Renal cortex interstitium (tissue), 11 donors: ENCODE data around the gene DNAH6. TPM values are rescaled to one million over a fixed set of nuclear protein-coding genes. Genes with fewer than 3 reads are reported as not detected.
"Not testable (repeated sequence)": the region's sequence is repeated elsewhere in the genome, so short reads cannot be mapped to it uniquely, and the experiment has no call there.

ENCODE experiments used
- DNase-seq, 11 donors: peaks; one replicate each; pipeline ENCODE4 v3.0.0-alpha.2; 2013; ENCODE audit warnings: low read depth in 9 of 11, low spot score in 4 of 11; ENCODE audit errors: extremely low read depth in 1 of 11
- polyA plus RNA-seq, 3 donors: library from polyadenylated mRNA; unstranded; fragments of 120-200 nt; gene quantifications; one replicate each; pipeline ENCODE4 v1.2.1, GENCODE V29; 2013; ENCODE audit not compliant: insufficient read length in 3 of 3

DNAH6 gene
- polyA plus RNA-seq, 3 donors: 1.0 to 2.6 (median 1.9) TPM

DNA sequence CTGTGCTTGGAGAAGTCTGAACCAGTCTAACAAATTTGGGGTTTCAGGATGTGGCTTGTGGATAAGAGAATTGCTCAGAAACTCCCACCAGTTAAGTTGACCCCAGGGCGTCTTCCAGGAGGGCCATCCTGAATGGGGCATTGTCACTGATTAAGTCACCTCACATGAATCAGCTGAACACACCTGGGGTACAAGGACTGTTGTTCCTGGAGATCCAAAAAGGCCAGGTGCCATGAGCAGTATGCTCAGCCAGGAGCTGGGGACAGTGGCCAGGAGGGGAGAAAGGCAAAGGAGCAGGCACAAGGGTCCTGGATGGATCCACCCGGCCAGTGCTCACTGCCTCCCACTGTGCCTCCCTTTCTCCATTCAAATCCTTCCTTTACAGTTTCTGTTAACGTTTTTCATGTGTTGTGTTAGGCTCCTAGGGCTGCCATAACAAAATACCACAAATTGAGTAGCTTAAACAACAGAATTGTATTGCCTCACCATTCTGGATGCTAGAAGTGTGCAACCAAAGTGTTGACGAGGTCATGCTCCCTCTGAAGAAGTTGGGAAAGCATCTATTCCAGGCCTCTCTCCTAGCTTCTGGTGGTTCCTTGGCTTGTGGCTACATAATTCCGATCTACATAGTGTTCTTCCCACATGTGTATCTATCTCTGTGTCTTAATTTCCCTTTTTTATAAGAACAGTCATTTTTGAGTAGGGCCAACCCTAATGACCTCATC, 331.2 kb downstream of the DNAH6 start:
- no peak for DNase-seq

DNA sequence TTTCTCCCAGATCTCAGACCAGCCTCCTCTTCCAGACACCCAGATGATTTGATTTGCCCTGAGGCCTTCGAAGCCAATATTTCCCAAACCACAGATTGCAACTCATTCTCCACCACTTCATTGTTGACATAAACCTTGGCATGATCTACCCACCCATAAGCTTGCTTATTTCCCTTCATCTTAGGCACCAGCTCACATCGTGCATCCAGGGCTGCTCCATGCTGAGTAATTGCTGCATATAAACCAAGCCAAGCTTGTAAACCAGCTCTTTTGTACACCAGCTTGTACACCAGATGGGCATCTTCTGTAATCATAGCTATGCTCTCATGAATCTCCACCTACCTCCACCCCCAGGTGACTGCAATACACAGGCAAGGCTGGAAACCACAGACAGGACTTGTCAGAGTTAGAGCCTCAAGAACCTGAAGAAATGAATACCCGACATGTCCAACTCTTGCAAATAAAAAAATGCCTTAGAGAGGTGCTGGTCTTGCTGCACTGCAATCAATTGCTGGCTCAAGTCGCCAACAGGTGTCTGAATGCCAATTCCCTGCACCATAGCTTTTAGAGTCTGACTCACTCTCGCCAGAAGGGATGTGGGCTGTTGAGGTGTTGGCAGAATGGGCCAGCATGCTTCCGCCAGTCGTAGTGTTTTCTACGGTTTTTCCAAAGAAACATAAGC, 333.1 kb downstream of the DNAH6 start:
- DNase-seq: no peak

DNA sequence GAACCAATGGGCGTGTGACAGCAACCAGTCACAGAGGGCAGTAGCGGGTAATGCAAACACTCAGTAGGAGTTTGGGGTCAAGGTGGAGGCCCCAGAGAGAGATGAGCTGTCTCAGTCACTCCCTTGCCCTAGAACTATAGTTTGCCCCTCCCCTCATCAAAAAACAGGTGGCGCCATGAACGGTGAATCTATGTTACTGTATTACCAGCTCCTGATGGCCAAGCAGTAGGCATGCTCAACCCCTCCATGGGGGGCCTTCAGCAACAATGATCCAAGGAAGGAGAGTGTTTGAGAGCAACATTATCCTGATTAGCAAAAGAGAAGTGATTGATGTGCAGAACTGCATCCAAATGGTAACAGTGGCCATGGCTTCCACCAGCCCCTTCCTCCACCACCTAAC, 334.2 kb downstream of the DNAH6 start:
- DNase-seq: no peak

DNA sequence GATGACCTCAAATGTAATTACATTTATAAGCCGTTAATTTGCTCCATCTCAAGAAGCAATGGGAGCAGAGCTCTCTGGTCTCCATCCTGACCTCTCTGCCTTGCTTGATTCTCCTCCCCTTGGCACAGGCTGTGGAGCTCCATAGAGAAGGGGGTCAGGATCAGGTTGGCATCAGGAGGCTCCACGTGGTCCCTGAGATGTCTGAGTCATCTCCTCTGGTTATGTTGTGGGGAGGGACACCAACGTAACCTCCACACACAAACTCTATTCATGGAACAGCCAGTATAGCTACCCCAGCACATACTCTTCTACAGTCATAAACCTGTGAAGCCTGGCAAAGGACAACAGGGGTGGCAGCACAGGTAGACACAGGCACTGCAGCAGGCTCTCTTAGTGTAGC, 335.6 kb downstream of the DNAH6 start:
- no peak for DNase-seq

DNA sequence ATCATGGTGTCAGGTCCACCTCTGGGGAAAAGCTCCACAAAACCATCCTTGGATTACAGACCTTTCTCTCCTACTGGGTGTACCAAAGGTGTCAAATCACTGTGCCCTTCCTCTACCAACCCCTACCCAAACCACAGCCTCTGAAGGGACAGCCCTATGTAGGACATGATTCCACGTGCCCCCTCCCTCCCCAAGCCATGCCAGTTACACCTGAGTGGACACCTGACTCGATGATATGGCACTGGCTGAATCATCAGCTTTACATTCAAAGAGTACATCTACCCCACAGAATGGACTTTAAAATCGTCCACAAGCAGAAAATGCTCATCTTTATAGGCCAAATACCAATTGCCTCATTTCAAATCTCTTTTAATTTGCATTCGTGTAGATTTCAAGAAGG, 338.6 kb downstream of the DNAH6 start:
- DNase-seq: no peak

DNA sequence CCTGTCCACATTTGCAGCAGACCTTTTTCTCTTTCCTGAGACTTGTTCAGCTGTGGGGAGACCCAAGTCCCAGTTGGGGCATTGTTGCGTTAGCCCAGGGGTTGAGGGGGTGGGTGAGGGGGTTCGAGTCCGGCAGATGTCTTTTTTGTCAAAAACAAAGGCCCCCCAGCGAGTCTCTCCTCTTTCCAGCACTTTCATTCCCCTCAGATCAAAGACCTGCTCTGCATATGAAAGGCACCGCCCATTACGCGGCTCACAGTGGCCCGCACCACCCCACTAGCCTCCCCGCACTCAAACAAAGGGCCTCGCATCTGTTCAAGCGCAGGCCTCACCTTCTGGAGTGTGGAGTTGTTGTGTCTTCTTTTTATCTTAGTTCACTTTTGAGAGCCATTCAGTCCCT, 339.4 kb downstream of the DNAH6 start:
- no peak for DNase-seq

DNA sequence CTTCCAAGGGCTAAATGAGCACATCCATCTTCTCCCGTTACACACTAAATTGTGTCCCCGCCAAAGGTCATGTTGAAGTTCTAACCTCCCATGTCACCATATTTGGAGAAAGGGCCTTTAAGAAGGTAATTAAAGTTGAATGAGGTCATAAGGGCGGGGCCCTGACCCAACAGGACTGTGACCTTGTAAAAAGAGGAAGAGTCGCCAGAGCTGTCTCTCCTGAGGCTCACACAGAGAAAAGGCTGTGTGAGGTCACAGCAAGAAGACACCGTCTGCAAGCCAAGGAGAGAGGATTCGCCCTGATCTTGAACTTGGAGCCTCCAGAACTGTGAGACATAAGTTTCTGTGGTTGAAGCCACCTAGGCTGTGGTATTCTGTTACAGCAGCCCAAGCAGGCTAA, 340.5 kb downstream of the DNAH6 start:
- no peak for DNase-seq

DNA sequence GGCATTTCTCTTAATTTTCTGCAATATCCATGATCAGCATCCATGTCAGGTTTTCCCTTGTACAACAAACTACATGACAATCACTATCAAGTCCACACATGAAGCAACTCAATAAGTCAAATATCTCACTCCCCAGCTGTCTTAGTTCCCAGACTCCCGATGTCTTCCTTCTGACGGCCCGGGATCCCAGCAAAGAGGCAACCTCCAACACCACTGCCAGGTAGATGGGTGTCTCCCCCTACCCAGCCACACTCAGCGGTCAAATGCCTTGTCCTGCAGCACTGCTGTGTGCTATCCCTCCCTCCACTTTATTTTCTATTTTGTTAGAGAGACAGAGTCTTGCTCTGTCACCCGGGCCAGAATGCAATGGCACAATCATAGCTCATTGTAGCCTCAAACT, 341.3 kb downstream of the DNAH6 start:
- no peak for DNase-seq

DNA sequence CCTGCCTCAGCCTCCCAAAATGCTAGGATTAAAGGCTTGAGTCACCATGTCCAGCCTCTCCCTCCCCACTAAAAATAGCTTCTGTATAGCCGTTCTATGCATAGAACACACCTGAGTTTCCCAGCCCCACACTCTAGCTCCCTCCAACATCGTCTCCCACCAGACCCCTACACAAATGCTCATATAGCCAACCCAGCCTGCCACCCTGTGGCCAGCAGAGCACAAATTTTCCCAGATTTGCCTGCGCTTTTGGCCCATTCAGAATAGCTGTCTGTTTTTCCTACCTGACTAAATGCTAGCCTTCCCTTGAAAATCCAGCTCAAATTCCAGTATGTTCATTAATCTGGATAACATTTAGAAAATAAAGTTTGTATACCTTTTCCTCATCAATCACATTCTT, 341.8 kb downstream of the DNAH6 start:
- DNase-seq: no peak

DNA sequence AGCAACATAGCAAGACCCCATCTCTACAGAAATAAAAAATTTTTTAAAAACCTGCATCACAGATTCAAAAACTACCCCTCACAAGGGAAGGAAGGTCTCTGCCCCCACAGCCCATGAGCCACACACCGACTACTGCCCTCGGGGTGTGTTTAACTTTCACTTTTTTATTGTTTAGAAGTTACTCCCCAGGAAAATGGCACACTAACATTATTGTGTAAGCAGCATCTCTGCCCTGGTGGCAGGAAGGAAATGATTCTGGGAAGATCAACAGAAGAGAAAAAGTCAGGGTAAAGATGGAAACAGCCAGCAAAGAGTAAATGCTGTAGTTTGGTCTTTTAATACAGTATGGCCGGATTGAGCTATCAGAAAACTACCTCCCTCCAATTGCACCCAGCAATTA, 342.6 kb downstream of the DNAH6 start:
- no peak for DNase-seq

DNA sequence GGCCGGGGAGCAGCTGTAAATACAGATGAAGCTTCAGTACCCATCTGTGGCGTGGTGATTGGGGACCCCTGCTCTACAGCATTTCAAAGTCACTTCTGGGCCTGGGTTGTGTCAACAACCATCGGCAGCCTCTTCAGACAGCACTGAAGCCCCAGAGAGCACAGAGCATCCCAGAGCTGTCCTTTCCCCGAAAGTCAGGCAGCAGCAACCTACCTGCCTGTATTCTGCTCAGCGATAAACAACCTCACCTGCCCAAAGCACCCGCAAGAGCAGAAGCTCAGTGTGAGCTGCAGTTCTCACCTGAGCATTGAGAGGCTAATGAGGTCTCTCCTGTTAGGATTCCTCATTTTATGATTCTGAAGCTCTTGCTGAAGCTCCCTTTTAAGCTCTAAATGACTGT, 345.2 kb downstream of the DNAH6 start:
- DNase-seq: no peak

DNA sequence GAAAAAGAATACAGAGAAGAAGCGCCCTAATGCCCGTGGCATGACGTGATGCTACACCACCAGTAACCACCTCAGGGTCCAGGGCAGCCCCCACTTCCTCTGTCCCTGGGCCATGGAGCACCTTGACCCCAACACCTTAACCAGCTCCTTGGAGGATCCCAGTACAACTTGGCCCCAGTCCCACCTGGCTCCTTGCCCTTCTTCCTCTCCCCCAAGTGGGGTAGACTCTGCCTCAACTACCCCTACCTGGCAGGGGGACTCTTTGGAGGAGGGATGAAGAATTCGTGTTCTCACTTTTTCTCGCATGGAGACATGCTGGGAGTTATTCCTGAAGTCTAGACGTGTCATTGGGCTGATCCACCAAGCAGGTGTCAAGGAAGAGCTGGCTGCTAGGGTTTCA, 345.7 kb downstream of the DNAH6 start:
- no peak for DNase-seq

DNA sequence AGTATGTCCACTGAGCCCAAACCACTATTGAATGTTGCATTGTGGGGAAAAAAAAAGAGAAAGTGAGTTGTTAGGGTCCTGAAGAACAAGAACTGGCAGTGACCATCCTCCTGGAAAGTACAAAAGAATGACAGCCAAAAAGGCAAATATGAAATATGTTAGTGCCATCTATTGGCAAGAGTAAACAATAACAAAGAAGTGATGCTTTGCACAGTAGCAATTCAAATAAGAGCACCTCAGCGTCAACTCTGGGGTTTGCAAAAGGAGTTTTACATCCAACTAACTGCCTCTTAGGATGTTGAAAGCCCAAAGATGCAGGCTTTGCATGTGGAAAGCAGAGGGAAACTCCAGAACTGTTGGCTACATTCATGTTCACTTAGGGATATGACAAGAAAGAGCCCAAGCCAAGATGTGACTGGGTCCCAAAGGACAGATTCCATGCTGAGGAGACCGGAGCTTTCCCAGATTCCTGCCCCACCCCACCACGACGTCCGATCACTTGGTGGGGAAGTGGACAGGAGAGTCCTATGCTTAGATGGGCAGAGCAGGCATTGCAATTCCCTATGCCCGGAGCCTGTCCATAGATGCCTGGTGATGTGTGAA, 349.0 kb downstream of the DNAH6 start:
- DNase-seq: no peak

DNA sequence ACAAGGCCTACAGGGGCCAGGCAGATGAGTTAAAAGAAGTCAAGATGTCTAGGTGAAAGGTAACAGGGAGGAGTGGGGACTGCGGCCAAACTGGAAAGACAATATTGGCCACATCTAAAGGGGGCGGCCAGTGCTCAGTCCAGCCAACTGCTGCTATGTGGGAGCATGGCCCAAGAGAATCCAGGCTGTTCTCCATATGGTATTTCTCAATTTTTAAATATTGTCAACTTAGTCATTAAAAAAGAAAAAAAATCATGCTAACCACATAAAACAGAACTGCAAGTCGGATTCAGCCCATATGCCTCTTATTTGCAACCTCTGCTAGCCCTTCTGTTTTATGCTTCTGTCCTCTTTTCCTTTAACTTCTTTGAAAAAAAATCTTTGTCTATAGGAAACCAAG, 349.8 kb downstream of the DNAH6 start:
- DNase-seq: no peak

DNA sequence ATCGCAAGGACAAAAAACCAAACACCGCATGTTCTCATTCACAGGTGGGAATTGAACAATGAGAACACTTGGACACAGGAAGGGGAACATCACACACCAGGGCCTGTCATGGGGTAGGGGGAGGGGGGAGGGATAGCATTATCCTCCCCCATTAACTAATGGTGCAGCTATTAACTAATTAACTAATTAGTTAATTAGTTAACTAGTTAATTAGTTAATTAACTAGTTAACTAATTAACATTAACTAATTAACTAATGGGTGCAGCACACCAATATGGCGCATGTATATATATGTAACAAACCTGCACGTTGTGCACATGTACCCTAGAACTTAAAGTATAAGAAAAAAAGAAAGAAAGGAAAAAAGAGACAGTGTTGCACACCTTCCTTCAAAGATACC, 352.0 kb downstream of the DNAH6 start:
- DNase-seq: not testable (repeated sequence)

Other genes with a start within 250 kb of the DNAH6 start
- gene SUCLG1, start 57.2 kb upstream of the DNAH6 start, polyA plus RNA-seq: 100 to 1,000 TPM; 160 to 198 (median 164) TPM